CD14-positive monocyte (primary cell): ENCODE measurements around the gene RPL28. TPM values are rescaled to one million over a fixed set of nuclear protein-coding genes. Genes with fewer than 3 reads are reported as not detected.

Experiments
- DNase-seq, 3 donors: peaks; one replicate each; pipeline ENCODE4 v3.0.0-alpha.2; 2011 to 2022
- H2AFZ ChIP-seq: 2 replicates; pipeline ENCODE4 v1.6.0; 2012; ENCODE audit warnings: mild to moderate bottlenecking, low read depth, low read length, inconsistent platforms; ENCODE audit not compliant: insufficient read depth, poor library complexity, severe bottlenecking
- H3K27ac ChIP-seq, 2 donors: 1 replicate in 1 of 2; 2 replicates in 1 of 2; pipeline ENCODE4 v1.5.1; 2012 to 2013; ENCODE audit warnings: low read length in 2 of 2, control low read depth in 1 of 2, inconsistent platforms in 1 of 2, low read depth in 1 of 2, mild to moderate bottlenecking in 1 of 2
- H3K27me3 ChIP-seq, 2 donors: one replicate each; pipeline versions ENCODE4 v1.6.0 to v1.6.1; 2011 to 2013; ENCODE audit warnings: low read length in 2 of 2; ENCODE audit not compliant: control insufficient read depth in 2 of 2, insufficient read depth in 2 of 2
- H3K36me3 ChIP-seq, 2 donors: replicated peaks in 1 of 2; 1 replicate in 1 of 2; 2 replicates in 1 of 2; pipeline versions ENCODE4 v1.5.1 to v1.6.1; 2012 to 2013; ENCODE audit warnings: low read length in 2 of 2, control low read depth in 1 of 2, inconsistent platforms in 1 of 2, mild to moderate bottlenecking in 1 of 2; ENCODE audit not compliant: insufficient read depth in 2 of 2, control insufficient read depth in 1 of 2
- H3K4me1 ChIP-seq, 2 donors: 1 replicate in 1 of 2; 2 replicates in 1 of 2; pipeline versions ENCODE4 v1.5.1 to v1.6.1; 2012 to 2013; ENCODE audit warnings: low read length in 2 of 2, control low read depth in 1 of 2, inconsistent platforms in 1 of 2, mild to moderate bottlenecking in 1 of 2, moderate library complexity in 1 of 2; ENCODE audit not compliant: insufficient read depth in 2 of 2, control insufficient read depth in 1 of 2
- H3K4me2 ChIP-seq: replicated peaks from 2 replicates; pipeline ENCODE3; 2012; ENCODE audit warnings: low read length, moderate library complexity, mild to moderate bottlenecking; ENCODE audit not compliant: poor library complexity, severe bottlenecking; ENCODE audit errors: extremely low read depth
- H3K4me3 ChIP-seq, 3 experiments: fragments of 200-600 bp in 1 of 3; sonication (generic) in 1 of 3; replicated peaks in 1 of 3; 1 replicate in 2 of 3; 2 replicates in 1 of 3; pipeline ENCODE4 v1.5.1; 2011 to 2013; ENCODE audit warnings: low read length in 3 of 3, mild to moderate bottlenecking in 3 of 3, control low read depth in 2 of 3, low read depth in 2 of 3, inconsistent platforms in 1 of 3, moderate library complexity in 1 of 3
- H3K79me2 ChIP-seq: 2 replicates; pipeline ENCODE4 v1.6.0; 2012; ENCODE audit warnings: mild to moderate bottlenecking, control low read depth, inconsistent platforms, low read length, moderate library complexity; ENCODE audit not compliant: insufficient read depth
- H3K9ac ChIP-seq: 2 replicates; pipeline ENCODE4 v1.6.0; 2017; ENCODE audit warnings: low read length, mild to moderate bottlenecking; ENCODE audit not compliant: insufficient read depth, poor library complexity, severe bottlenecking
- H3K9me3 ChIP-seq, 2 donors: replicated peaks in 1 of 2; 1 replicate in 1 of 2; 2 replicates in 1 of 2; pipeline versions ENCODE4 v1.5.1 to v1.6.1; 2012 to 2013; ENCODE audit warnings: low read length in 2 of 2, control low read depth in 1 of 2; ENCODE audit not compliant: control insufficient read depth in 1 of 2, insufficient read depth in 1 of 2
- H4K20me1 ChIP-seq: 2 replicates; pipeline ENCODE4 v1.6.0; 2012; ENCODE audit warnings: mild to moderate bottlenecking, low read length, control low read depth, moderate library complexity; ENCODE audit not compliant: insufficient read depth
- H3K27ac Mint-ChIP-seq, 7 donors: one replicate each; pipeline ENCODE4 v1.8.0; 2020; ENCODE audit warnings: mild to moderate bottlenecking in 7 of 7, mixed read lengths in 7 of 7, moderate library complexity in 6 of 7, inconsistent platforms in 2 of 7
- H3K27me3 Mint-ChIP-seq, 3 donors: one replicate each; pipeline ENCODE4 v1.8.0; 2021 to 2022; ENCODE audit warnings: low read depth in 3 of 3, mild to moderate bottlenecking in 3 of 3, mixed read lengths in 3 of 3, moderate library complexity in 3 of 3, inconsistent platforms in 1 of 3
- H3K36me3 Mint-ChIP-seq, 2 donors: one replicate each; pipeline ENCODE4 v1.8.0; 2020; ENCODE audit warnings: mixed read lengths in 2 of 2, inconsistent platforms in 1 of 2, mild to moderate bottlenecking in 1 of 2
- H3K4me1 Mint-ChIP-seq: one replicate; pipeline ENCODE4 v1.8.0; 2020; ENCODE audit warnings: mild to moderate bottlenecking, mixed read lengths
- H3K4me3 Mint-ChIP-seq, 2 donors: one replicate each; pipeline ENCODE4 v1.8.0; 2020; ENCODE audit warnings: mild to moderate bottlenecking in 2 of 2, mixed read lengths in 2 of 2, moderate library complexity in 1 of 2
- H3K9me3 Mint-ChIP-seq, 7 donors: one replicate each; pipeline ENCODE4 v1.8.0; 2020 to 2022; ENCODE audit warnings: mixed read lengths in 7 of 7, mild to moderate bottlenecking in 6 of 7, moderate library complexity in 6 of 7, inconsistent platforms in 2 of 7
- CTCF ChIP-seq: fragments of 200-600 bp; IDR thresholded peaks from one replicate; pipeline ENCODE4 v1.8.0; 2022; ENCODE audit warnings: antibody characterized with exemption, mild to moderate bottlenecking
- WGBS: methylation state at CpG from one replicate; pipeline ENCODE4 v1.1.5; 2013; ENCODE audit warnings: missing lambda C conversion rate; ENCODE audit not compliant: insufficient coverage; 5-methylcytosine and 5-hydroxymethylcytosine counted together
- intact Hi-C, 2 donors: fragments of 100-400 bp; cut with micrococcal nuclease; formaldehyde crosslinking; loops; one replicate each; pipeline versions ENCODE4 v1.15.0 to v1.15.1; 2023
- polyA plus RNA-seq, 3 donors: library from polyadenylated mRNA; depleted of rRNA in 1 of 3; unstranded in 2 of 3; stranded (reverse) in 1 of 3; fragments of 300-500 nt in 2 of 3; fragments of >200 nt in 1 of 3; fragmentation: Illumina TruSeq in 2 of 3; gene quantifications; 1 replicate in 2 of 3; 2 replicates in 1 of 3; pipeline ENCODE4 v1.2.3, GENCODE V29; 2012 to 2021

The RPL28 gene
- polyA plus RNA-seq, 3 donors: 199 to 3,862 (median 208) TPM

- Mint-ChIP-seq H3K27me3 (peaks cover 27 to 42% (median 29%) of the 10 kb centered on the region in 3 donors), H3K36me3 (peaks cover 0 to 3% of the 10 kb centered on the region in 2 donors), H3K27ac (no peak overlapping the region), H3K4me1 (no peaks in the 10 kb centered on the region), H3K9me3 (peaks cover 0 to 18% (median 11%) of the 10 kb centered on the region in 7 donors), H3K4me3 (no peak overlapping the region)
- peaks cover 0 to 13% of the 10 kb centered on the region in 2 donors for H3K9me3 ChIP-seq
- H3K27ac ChIP-seq: no peak overlapping the region
- no peak overlapping the region for H3K9ac ChIP-seq
- no peaks in the 10 kb centered on the region for H4K20me1 ChIP-seq
- no peaks in the 10 kb centered on the region for H3K36me3 ChIP-seq
- 100% methylated on average over 1 of the region's 4 CpGs for WGBS
- H3K27me3 ChIP-seq: peaks cover 5 to 38% of the 10 kb centered on the region in 2 donors
- no peak for DNase-seq
- H2AFZ ChIP-seq: no peak overlapping the region
- H3K4me3 ChIP-seq: no peak overlapping the region
- no peak overlapping the region for H3K4me2 ChIP-seq
- no peaks in the 10 kb centered on the region for H3K79me2 ChIP-seq
- no peak for TF ChIP-seq CTCF
- intact Hi-C loops: no loop called here
- H3K4me1 ChIP-seq: no peaks in the 10 kb centered on the region
These were observed 48.7 kb downstream of the RPL28 start for GRCh38 chr19:55434356-55434919.

GRCh38 chr19:55435020-55435419, 49.3 kb downstream of the RPL28 start:
- Histone ChIP-seq H3K9me3 (peaks cover 0 to 11% of the 10 kb centered on the region in 2 donors), H3K4me3 (no peak overlapping the region), H3K27me3 (peaks cover 5 to 40% of the 10 kb centered on the region in 2 donors), H3K27ac (no peak overlapping the region), H4K20me1 (no peaks in the 10 kb centered on the region), H3K9ac (no peak overlapping the region), H3K4me1 (peaks cover 1 to 2% of the 10 kb centered on the region in 2 donors), H3K36me3 (no peaks in the 10 kb centered on the region), H3K79me2 (no peaks in the 10 kb centered on the region), H3K4me2 (no peak overlapping the region), H2AFZ (no peak overlapping the region)
- H3K4me3 Mint-ChIP-seq: no peak overlapping the region
- H3K9me3 Mint-ChIP-seq: peaks cover 0 to 19% (median 10%) of the 10 kb centered on the region in 7 donors
- H3K36me3 Mint-ChIP-seq: peaks cover 0 to 3% of the 10 kb centered on the region in 2 donors
- H3K27me3 Mint-ChIP-seq: peaks cover 26 to 43% (median 34%) of the 10 kb centered on the region in 3 donors
- H3K4me1 Mint-ChIP-seq: peaks cover 4% of the 10 kb centered on the region
- no peak overlapping the region for H3K27ac Mint-ChIP-seq
- TF ChIP-seq CTCF: no peak
- 89% methylated on average over 3 of the region's 4 CpGs for WGBS
- intact Hi-C loops: no loop called here
- DNase-seq: no peak
